T-helper 22 cell (primary cell): ENCODE results near the gene HSPB1.
"Not testable (repeated sequence)": the region's sequence is repeated elsewhere in the genome, so short reads cannot be mapped to it uniquely, and the experiment has no call there.

Experiments
- DNase-seq: peaks from one replicate; pipeline ENCODE4 v3.0.0-alpha.2; 2020; ENCODE audit warnings: low read depth

Gene HSPB1

DNA sequence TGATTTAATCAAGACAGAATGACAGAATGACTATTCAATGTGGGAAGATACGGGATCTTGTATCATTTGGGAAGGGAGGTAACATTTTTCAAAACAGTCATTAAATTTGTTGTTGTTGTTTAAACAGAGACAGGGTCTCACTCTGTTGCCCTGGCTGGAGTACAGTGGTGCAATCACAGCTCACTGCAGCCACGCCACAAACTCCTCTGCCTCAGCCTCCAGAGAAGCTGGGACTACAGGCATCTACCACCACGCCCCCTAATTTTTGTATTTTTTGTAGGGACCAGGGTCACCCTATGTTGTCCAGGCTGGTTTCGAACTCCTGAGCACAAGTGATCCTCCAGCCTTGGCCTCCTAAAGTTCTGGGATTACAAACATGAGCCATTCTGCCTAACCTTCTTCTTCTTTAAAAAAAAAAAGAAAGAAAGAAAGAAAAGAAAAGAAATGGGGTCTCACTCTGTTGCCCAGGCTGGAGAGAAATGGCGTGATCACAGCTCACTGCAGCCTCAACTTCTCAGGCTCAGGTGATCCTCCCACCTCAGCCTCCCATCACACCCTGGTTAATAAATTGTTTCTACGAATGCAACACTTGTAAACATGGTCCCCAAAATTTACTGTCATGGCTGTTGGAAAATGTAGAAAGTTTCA is 32.0 kb downstream of the HSPB1 start:
- DNase-seq, result no peak

DNA sequence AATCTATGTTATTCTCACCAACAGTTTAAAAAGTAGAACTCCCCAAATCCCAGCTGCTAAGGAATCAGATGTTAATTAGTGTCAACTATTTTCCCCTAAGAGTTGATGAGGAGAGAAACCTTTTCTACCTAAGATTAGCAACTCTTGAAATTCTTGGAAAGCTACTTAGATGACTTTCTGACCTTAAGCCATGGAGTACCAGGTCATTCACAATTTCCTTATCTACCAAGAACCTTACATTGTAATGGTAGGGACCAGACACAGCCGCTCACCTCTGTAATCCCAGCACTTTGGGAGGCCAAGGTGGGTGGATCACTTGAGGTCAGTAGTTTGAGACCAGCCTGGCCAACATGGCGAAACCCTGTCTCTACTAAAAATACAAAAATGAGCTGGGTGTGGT is 32.9 kb downstream of the HSPB1 start:
- not testable (repeated sequence) for DNase-seq

- DNase-seq, result no peak
These were observed 33.6 kb downstream of the HSPB1 start for GRCh38 chr7:76336094-76336493.

- no peak for DNase-seq
These were observed 34.7 kb downstream of the HSPB1 start for GRCh38 chr7:76337147-76337546.

GRCh38 chr7:76338298-76339084 is 36.0 kb downstream of the HSPB1 start:
- no peak for DNase-seq

- no peak for DNase-seq
These were observed 38.2 kb downstream of the HSPB1 start for GRCh38 chr7:76340617-76341131.

DNA sequence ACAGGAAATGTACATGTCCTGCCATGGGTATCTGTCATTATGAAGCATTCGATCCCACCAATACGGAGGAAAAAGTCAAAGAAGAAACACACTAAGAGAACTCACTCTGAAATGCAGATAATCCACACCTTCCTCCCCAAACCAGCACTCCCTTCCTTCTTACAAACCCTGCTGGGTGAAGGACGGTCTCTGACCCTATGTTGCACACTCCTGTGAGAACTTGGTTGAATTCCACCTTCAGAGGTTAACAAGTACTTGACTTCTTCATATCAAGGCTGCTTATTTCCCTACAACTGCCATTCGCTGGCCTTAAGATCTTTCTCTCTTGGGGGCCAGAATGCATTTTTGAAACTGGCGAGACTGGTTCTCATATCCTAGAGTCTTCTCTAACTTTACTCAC is 39.7 kb downstream of the HSPB1 start:
- DNase-seq, result no peak

- no peak for DNase-seq
These were observed 40.9 kb downstream of the HSPB1 start for GRCh38 chr7:76343294-76343930.

- no peak for DNase-seq
These were observed 41.5 kb downstream of the HSPB1 start for GRCh38 chr7:76343931-76344321.

DNA sequence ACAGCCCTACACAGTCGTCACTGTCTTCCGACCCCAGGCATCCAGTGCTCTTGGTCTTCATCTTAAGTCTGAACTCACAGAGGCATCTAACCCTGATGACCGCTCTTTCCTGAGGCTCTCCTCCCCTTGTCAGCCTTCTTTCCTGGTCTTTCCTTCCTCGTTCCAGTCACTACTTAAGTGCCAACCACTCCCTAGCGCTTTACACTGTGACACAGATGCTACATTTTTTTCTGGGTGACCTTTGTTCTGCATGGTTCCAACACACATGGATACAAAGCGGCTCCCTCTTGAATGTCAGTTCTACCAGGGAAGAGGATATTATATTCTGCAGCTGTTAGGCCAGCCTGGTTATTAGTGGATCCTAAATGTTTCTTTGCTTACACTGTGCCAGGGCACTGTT is 43.6 kb downstream of the HSPB1 start:
- DNase-seq, result no peak

DNA sequence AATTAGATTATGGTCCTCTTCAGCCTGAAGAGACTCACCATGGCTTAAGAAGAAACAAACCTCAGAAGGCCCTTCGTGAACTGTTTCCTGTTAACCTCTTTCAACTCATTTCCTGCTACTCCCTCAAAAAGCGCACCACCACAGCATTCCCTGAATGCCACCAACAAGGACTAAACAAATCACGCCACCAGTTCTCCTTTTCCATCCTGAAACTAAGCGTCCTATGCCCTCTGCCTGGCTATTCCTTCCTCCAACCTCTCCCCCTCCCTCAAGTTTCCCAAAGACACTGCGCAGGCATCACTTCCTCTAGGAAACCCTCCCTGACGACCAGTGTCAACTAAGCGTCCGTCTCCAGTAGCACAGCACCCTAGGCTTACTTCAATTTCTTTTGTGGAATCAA is 44.3 kb downstream of the HSPB1 start:
- DNase-seq, result no peak

DNA sequence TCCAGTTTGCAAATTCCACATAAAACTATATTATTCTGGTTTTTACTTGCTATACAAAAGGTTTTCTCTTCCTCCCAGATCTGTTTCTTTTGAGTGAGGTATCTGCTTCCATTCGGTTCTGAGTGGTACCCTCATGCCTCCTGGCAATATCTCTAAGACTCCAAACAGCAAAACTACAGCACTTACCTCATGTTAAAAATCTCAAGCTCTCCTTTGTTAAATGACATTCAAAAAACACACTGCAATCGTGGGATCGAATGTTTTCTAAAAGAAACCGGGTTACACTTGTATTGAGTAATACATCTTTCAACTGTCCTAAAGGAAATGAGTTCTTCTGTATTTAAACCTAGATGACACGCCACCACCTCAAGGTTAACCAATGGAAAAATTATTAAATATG is 45.2 kb downstream of the HSPB1 start:
- no peak for DNase-seq

DNA sequence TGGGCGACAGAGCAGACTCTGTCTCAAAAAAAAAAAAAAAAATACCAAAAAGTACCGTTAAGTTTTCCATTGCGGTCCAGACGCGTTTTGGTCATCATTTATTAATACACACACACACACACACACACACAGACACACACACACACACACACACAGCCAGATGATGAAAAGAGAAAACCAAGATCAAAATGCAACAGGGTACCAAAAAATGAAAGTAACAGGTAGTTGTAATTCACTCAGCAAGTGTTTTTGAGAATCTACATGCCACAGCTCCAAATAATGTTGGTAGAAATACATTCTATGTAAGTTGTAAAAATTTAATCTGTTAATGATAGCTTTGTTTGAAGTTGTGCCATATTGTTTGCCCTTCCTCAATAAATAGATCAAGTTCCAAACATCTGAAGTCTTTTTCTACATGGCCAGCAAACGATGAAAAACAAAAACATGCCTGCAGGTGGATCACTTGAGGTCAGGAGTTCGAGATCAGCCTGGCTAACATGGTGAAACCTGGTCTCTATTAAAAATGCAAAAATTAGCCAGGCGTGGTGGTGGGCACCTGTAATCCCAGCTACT is 46.9 kb downstream of the HSPB1 start:
- DNase-seq, result no peak

GRCh38 chr7:76351372-76351771 is 48.9 kb downstream of the HSPB1 start:
- no peak for DNase-seq

- DNase-seq, result no peak
These were observed 49.7 kb downstream of the HSPB1 start for GRCh38 chr7:76352193-76352592.

DNA sequence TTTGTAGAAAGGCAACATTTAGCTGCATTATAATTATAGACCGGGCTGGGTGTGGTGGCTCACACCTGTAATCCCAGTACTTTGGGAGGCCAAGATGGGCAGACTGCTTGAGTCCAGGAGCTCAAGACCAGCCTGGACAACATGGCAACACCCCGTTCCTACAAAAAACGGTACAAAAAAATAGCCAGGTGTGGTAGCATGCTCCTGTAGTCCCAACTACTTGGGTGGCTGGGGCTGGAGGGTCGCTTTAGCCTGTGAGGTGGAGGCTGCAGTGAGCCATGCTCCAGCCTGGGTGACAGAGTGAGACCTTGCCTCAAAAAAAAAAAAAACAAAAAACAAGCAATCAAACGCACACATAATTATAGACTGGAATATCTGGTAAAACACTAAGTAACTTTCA is 51.3 kb downstream of the HSPB1 start:
- DNase-seq, result no peak
